Measurements from ENCODE around the gene PHACTR3.
"Not testable (repeated sequence)": the region's sequence is repeated elsewhere in the genome, so short reads cannot be mapped to it uniquely, and the experiment has no call there.

Gene PHACTR3

GRCh38 chr20:59591061-59591460, 13.3 kb upstream of the PHACTR3 start:
- no peak for DNase-seq

GRCh38 chr20:59596690-59597089, 7.7 kb upstream of the PHACTR3 start:
- no peak for DNase-seq

- no peak for DNase-seq
Measured at GRCh38 chr20:59597240-59597639, 7.1 kb upstream of the PHACTR3 start.

GRCh38 chr20:59598625-59599310, 5.6 kb upstream of the PHACTR3 start:
- no peak for DNase-seq

GRCh38 chr20:59599941-59600340, 4.4 kb upstream of the PHACTR3 start:
- DNase-seq = no peak

GRCh38 chr20:59600472-59600871, 3.9 kb upstream of the PHACTR3 start:
- DNase-seq = no peak

- no peak for DNase-seq
Measured at GRCh38 chr20:59602546-59603080, 1.7 kb upstream of the PHACTR3 start.

- DNase-seq = no peak
Measured at GRCh38 chr20:59603176-59603575, 1.2 kb upstream of the PHACTR3 start.

- no peak for DNase-seq
Measured at GRCh38 chr20:59604741-59605600, 631 bp downstream of the PHACTR3 start.

- no peak for DNase-seq
Measured at GRCh38 chr20:59605601-59606364, 1.4 kb downstream of the PHACTR3 start.

GRCh38 chr20:59606566-59606965, 2.2 kb downstream of the PHACTR3 start:
- no peak for DNase-seq

- DNase-seq = no peak
Measured at GRCh38 chr20:59608396-59608795, 4.1 kb downstream of the PHACTR3 start.

- DNase-seq = no peak
Measured at GRCh38 chr20:59608871-59609270, 4.5 kb downstream of the PHACTR3 start.

- DNase-seq = no peak
Measured at GRCh38 chr20:59611286-59611685, 6.9 kb downstream of the PHACTR3 start.

GRCh38 chr20:59613861-59614260, 9.5 kb downstream of the PHACTR3 start:
- no peak for DNase-seq

- no peak for DNase-seq
Measured at GRCh38 chr20:59614714-59615113, 10.4 kb downstream of the PHACTR3 start.

GRCh38 chr20:59616306-59616705, 12.0 kb downstream of the PHACTR3 start:
- no peak for DNase-seq

GRCh38 chr20:59617221-59617620, 12.9 kb downstream of the PHACTR3 start:
- DNase-seq = no peak

GRCh38 chr20:59618131-59618530, 13.8 kb downstream of the PHACTR3 start:
- no peak for DNase-seq

GRCh38 chr20:59618585-59618984, 14.2 kb downstream of the PHACTR3 start:
- not testable (repeated sequence) for DNase-seq

GRCh38 chr20:59620860-59621505, 16.6 kb downstream of the PHACTR3 start:
- no peak for DNase-seq

GRCh38 chr20:59622496-59622895, 18.2 kb downstream of the PHACTR3 start:
- DNase-seq = no peak

GRCh38 chr20:59623133-59623532, 18.8 kb downstream of the PHACTR3 start:
- no peak for DNase-seq

All from T1000 (cell line).